Measurements from ENCODE around the gene KLF15.
A peak's percentile ranks its signal among the peaks of the same experiment; 100 is the strongest.

The KLF15 gene

GRCh38 chr3:126389112-126389793, 32.0 kb upstream of the KLF15 start:
- peak; percentile 22 to 51 for DNase-seq

GRCh38 chr3:126381966-126382365, 24.8 kb upstream of the KLF15 start:
- no peak for DNase-seq

GRCh38 chr3:126380011-126380768, 23.0 kb upstream of the KLF15 start:
- no peak for DNase-seq

GRCh38 chr3:126378341-126378751, 21.1 kb upstream of the KLF15 start:
- no peak for DNase-seq

GRCh38 chr3:126377211-126377610, 20.0 kb upstream of the KLF15 start:
- no peak for DNase-seq

GRCh38 chr3:126376444-126376843, 19.2 kb upstream of the KLF15 start:
- DNase-seq = no peak

DNA sequence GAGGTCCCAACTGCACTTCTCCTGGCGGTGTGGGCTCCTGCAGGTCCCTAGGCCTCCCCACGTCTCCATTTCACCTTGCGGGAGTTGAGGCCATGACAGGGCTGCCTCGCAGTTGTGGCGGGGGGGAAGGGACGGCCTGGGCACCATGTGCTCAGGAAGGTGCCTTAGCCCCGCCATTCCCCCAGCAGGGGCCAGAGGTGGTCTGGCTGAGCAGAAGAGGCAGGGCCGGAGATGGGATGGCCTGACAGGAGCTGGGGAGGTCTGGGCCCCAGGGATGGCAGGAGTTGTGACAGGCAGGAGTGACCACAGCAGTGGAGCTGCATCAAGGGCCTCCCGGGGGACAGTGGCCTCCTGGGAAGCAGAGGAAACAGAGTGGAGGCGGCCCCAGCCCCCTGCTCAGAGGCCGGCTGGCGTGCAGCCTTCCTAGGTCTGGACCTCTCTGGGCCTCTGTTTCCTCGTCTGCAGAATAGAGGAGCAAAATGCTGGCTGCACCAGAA, 18.7 kb upstream of the KLF15 start:
- no peak for DNase-seq

GRCh38 chr3:126373682-126374601, 16.7 kb upstream of the KLF15 start:
- DNase-seq = no peak

- no peak for DNase-seq
These were observed 16.0 kb upstream of the KLF15 start for GRCh38 chr3:126373146-126373613.

DNA sequence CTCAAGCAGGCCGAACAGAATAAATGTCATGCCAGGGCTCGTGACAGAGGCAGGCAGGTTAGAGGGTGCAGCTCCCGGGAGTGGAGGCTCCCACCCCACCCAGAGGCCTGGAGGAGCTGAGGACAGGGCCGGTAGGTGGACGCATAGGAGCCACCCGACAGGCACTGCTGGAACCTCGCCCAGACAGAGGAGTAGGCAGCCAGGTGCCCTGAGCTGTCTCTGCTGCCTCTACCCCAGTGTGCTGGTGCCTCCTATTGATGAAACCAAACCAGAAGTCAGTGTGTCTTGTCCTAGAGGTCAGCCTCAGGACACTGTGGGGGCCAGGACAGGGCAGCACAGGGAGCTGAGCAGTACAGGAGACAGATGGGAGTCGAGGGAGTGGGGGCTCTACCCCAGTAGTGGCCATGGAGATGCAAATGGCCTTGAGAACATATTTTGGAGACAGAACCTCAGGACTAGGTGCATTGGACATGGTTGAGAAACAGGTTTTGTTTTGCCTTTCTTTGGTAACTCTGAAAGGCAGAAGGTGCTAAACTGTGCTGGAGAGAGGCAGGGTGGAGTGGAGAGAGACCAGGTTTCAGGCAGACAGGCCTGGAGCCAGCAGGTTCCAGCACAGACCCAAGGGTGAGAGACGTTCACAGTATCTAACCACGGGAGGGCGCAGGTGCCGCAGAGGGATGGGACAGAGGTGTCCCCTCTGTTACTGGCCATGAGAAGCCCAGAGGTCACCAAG, 15.4 kb upstream of the KLF15 start:
- no peak for DNase-seq

DNA sequence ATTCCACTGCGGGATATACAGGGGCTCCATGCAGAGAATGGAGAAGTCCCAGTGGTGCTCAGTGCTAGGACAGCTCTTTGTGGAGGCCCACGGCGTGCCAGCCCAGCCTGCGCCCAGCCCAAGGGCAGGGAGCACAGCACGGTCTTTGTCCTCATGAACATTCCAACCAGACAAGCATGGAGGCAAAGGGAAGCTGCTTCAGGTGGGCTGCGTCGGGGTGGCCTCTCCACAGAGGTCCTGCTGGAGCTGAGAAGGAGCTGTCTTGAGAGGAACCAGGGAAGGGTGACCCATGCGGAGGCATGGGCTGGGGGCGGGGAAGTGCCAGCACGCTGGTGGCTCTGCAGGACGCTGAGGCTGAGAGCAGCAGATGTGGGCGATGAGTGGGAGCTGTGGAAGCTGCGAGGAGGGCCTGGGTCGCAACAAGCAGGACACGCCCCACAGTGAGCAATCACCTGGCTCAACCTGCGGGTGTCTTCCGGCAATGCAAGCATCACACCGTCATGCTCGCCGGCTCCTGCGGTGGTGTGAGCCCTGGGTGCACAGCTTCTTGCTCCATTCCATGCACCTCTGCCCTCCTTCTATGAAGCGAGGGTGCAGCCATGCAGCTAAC, 14.0 kb upstream of the KLF15 start:
- DNase-seq = no peak

DNA sequence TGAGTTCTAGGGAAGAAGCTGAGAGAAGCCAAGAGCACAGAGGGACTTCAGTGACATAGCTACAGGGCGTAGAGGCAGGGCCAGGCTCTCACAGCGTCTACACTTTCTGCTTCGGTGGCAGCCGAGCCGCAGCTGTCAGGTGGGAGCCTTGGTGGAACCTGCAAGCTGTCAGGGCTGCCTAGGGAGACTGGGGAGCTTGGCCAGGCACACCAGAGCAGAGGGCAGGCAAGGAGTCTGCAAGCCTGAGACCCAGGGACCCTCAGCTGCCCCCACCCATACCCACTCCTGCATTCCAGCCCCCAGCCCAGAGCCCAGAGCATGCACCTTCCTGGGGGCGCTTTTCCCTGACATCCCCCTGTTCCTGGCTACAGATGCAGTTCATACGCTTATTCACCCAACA, 13.4 kb upstream of the KLF15 start:
- no peak for DNase-seq

DNA sequence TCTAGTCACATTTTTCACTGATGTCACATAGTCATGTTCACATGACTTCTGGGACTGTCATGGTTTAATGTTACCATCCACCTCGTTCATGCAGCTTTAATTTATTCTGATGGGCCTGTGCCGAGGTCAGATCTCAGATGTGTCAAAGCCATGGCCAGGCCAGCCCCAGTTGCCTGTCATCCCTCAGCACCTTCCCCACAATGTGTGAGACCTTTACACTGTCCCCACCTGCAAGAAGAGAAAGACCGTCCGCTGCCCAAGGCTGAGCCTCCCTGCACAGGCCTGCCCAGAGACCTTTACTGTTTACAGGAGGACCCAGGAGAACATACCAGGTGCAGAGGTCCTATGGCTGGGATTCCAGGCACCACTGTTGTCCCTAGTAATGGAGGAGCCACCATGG, 12.8 kb upstream of the KLF15 start:
- no peak for DNase-seq

DNA sequence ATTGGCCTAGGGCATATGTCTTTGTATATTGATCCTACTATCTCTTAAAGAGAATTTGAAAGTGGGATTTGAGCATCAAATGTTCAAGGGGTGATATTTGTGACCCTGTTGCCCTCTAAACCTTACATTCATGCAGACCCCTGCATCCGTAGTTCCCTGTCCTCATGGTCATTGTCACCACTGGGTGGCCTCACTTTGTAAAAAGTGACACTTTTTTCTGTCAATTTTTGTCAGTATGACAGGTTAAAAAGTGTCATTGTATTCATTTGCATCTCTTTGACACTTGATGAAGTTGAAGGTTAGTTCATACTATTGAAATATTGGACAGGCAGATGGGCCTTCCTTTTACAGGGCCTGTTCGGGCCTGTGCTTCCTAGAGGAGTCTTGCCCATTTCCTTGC, 12.3 kb upstream of the KLF15 start:
- no peak for DNase-seq

DNA sequence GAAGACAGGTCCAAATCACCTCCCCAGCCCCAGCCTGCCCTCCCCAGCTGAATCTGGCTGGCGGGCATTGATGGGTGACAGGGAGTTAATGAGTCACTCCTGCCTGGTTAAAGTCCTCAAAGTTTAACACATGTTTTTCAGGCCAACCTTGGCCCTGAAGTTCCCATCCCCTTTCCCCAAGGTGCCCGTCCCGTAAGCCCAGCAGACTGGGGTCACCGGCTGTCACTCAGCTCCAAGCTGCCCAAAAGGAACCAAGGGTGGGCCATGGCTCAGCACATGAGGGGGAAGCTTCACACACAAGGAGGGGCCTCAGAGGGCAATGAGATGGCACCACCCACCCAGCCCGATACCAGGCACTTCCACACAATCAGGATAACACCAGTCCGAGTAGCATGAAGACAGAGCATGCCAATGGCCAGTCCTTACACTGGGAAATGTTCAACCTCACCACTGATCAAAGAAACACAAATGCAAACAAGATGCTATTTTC, 10.2 kb upstream of the KLF15 start:
- DNase-seq = no peak

DNA sequence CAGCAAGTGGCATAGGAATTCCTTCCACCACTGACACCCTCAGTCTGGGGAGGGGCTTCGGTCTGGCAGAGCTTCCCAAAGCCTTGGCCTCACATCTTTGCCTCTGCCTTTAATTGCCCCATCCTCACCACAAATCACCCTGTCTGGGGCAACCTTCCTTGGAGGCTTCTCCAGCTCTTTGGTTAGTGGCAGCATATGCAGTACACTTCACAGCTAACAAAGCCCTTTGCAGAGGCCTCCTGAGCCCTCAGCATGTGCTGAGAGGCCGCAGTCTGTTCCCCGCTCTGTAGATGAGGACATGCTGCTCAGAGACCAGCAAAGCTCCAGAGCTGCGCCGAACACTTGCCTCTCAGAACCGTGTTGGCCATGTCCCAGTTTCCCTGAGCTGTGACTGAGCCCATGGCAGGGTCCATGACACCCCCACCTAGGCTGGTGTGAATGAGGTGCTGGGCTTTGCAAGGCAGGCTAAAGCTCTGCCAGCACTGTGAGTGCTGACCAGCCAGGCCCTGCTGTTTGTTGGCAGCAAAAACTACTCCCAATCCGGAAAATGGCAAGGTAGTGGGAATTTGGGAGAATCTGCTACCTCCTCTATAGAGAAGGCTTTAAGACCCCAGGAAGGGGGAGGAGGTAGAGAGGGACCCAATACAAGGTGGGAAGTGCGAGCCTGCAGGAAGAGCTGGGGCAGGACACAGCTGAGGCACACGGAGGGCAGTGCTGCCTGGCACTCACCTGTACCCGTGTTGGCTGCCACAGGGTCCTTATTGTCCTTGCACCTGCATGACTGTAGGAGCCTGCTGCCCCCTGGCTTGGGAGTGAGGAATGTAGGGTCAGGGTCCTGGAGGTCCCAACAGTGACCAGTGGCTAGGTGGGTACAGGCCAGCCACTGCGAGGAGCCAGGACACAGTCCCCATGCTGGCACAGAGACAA, 8.4 kb upstream of the KLF15 start:
- DNase-seq = no peak

GRCh38 chr3:126364731-126365301, 7.6 kb upstream of the KLF15 start:
- DNase-seq = no peak

GRCh38 chr3:126364130-126364695, 7.0 kb upstream of the KLF15 start:
- no peak for DNase-seq

GRCh38 chr3:126361211-126361610, 4.0 kb upstream of the KLF15 start:
- no peak for DNase-seq

- DNase-seq = no peak
These were observed 3.5 kb upstream of the KLF15 start for GRCh38 chr3:126360714-126361060.
